ENCODE data around the gene MYO1C.
A peak's percentile ranks its signal among the peaks of the same experiment; 100 is the strongest.
"Not testable (repeated sequence)": the region's sequence is repeated elsewhere in the genome, so short reads cannot be mapped to it uniquely, and the experiment has no call there.

The MYO1C gene

GRCh38 chr17:1460233-1460632 is 32.3 kb downstream of the MYO1C start:
- peak; percentile 41 for DNase-seq

- DNase-seq, result peak; percentile 99
These were observed 36.5 kb downstream of the MYO1C start, which contains the start of gene CRK for GRCh38 chr17:1455797-1456599. CRK (minus strand) TSS chr17:1456232; CDS start chr17:1456117, 115 bp downstream.

- DNase-seq, result peak; percentile 36
These were observed 37.1 kb downstream of the MYO1C start for GRCh38 chr17:1455291-1455796.

GRCh38 chr17:1454541-1454940 is 37.9 kb downstream of the MYO1C start:
- DNase-seq, result no peak

GRCh38 chr17:1453694-1454093 is 38.8 kb downstream of the MYO1C start:
- DNase-seq, result not testable (repeated sequence)

- no peak for DNase-seq
These were observed 39.6 kb downstream of the MYO1C start for GRCh38 chr17:1452836-1453235.

- DNase-seq, result not testable (repeated sequence)
These were observed 42.2 kb downstream of the MYO1C start for GRCh38 chr17:1450261-1450660.

GRCh38 chr17:1449412-1449967 is 43.0 kb downstream of the MYO1C start:
- DNase-seq, result no peak

GRCh38 chr17:1447052-1447451 is 45.4 kb downstream of the MYO1C start:
- no peak for DNase-seq

- no peak for DNase-seq
These were observed 46.3 kb downstream of the MYO1C start for GRCh38 chr17:1446201-1446600.

GRCh38 chr17:1445695-1446094 is 46.8 kb downstream of the MYO1C start:
- not testable (repeated sequence) for DNase-seq

GRCh38 chr17:1442721-1443120 is 49.8 kb downstream of the MYO1C start:
- not testable (repeated sequence) for DNase-seq

- DNase-seq, result no peak
These were observed 50.3 kb downstream of the MYO1C start for GRCh38 chr17:1442187-1442586.

- DNase-seq, result no peak
These were observed 51.6 kb downstream of the MYO1C start for GRCh38 chr17:1440921-1441320.

- DNase-seq, result no peak
These were observed 53.8 kb downstream of the MYO1C start for GRCh38 chr17:1438593-1439083.

- no peak for DNase-seq
These were observed 57.2 kb downstream of the MYO1C start for GRCh38 chr17:1435326-1435725.

GRCh38 chr17:1434150-1434549 is 58.3 kb downstream of the MYO1C start:
- no peak for DNase-seq

- no peak for DNase-seq
These were observed 60.8 kb downstream of the MYO1C start for GRCh38 chr17:1431631-1432104.

GRCh38 chr17:1423456-1424135 is 68.9 kb downstream of the MYO1C start:
- no peak for DNase-seq

- DNase-seq, result no peak
These were observed 69.6 kb downstream of the MYO1C start for GRCh38 chr17:1422885-1423284.

GRCh38 chr17:1421470-1421869 is 71.0 kb downstream of the MYO1C start:
- no peak for DNase-seq

GRCh38 chr17:1420981-1421380 is 71.5 kb downstream of the MYO1C start:
- no peak for DNase-seq

GRCh38 chr17:1420163-1420562 is 72.3 kb downstream of the MYO1C start:
- no peak for DNase-seq

All from CD4-positive, alpha-beta T cell treated with Interleukin-6 for 4 hours (primary cell).